Stimulated activated CD4-positive, alpha-beta T cell treated with anti-CD3 and anti-CD28 coated beads, Interleukin-4, amount 100 ng/mL, for 48 hours (primary cell): Measurements from ENCODE around the gene SLC35C1.
A peak's percentile ranks its signal among the peaks of the same experiment; 100 is the strongest.

ENCODE experiments used
- DNase-seq, 2 donors: peaks; one replicate each; pipeline ENCODE4 v3.0.0-alpha.2; 2020; ENCODE audit warnings: low read depth in 2 of 2

SLC35C1 gene

GRCh38 chr11:45804761-45805304 lies at the start of gene SLC35C1:
Gene SLC35C1 (plus strand): TSS chr11:45805149. CDS start chr11:45805802, 653 bp downstream.
- DNase-seq: peak; percentile 95 to 96

GRCh38 chr11:45755281-45755859 lies 49.6 kb upstream of the SLC35C1 start:
- no peak for DNase-seq

DNA sequence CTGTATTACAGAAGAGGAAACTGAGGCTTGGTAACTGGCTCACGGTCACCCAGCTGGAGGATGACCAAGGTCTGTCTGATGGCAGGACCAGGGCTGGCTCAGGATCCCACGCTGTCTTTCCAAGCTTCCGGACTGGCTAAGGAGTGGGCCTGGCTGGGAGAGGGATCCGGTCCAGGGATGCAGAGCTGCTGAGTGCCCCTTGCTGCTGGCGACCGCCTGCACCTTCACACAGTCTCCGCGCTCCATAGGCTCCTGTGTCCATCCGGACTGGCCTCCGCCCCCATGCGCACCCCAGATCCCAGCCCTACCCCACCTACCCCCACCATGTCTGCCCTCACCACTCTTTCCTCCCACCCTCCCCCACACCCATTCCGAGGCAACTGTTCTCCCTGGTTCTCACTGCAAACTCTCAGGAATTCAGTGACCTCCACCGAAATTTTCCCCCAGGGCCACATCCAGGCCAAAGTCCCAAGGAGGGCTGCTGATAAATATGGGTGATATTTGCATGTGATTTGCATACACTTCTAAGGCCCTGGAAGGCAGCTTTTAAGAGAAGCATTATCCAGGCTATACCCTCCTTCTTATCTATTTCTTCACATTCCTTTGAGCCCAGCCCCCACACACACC lies 48.5 kb upstream of the SLC35C1 start:
- no peak for DNase-seq

- no peak for DNase-seq
Observed at GRCh38 chr11:45757672-45758071, 47.3 kb upstream of the SLC35C1 start.

DNA sequence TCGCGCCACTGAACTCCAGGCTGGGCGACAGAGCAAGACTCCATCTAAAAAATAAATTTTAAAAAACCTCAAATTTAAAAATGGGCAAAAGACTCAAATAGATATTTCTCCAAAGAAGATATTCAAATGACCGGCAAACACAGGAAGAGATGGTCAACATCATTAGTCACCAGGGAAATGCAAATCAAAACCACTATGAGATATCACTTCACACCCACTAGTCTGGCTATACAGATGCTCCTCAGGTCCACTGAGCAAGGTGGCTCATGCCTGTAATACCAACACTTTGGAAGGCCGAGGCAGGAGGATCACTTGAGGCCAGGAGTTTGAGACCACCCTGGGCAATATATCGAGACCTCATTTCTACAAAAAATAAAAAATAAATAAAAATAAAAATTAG lies 43.3 kb upstream of the SLC35C1 start:
- DNase-seq: no peak

DNA sequence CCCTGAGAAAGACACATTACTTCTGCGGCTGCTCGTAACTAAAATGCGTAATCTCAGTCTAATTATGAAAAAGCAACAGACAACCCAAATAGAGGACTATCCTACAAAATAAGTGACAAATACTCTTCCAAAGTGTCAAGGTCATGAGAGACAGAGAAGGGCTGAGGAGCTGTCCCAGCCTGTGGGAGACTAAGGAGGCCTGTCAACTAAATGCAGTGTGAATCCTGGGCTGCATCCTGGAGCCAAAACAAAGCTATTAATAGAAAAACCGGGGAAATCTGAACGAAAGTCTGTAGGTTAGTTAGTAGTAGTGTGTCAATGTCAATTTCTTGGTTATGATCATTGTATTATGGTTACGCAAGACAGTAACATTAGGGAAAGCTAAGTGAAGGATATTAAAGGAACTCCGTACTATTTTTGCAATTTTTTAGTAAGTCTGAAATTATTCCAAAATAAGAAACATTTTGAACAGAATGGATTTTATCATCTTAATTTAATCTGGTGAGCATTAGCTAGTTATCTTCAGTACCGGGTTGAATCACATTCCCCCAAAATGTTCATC lies 39.8 kb upstream of the SLC35C1 start:
- no peak for DNase-seq

DNA sequence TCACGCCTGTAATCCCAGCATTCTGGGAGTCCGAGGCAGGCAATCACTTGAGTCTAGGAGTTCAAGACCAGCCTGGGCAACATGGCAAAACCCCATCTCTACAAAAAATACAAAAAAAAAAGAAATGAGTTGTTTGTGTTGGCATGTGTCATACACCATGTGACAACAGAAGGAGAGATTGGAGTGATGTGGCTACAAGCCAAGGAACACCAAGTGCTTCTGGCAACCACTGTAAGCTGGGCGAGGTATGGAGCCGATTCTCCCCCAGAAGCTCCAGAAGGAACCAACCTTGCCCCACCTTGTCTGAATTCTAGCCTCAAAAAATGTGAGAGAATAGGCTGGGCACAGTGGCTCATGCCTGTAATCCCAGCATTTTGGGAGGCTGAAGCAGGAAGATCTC lies 39.1 kb upstream of the SLC35C1 start:
- no peak for DNase-seq

DNA sequence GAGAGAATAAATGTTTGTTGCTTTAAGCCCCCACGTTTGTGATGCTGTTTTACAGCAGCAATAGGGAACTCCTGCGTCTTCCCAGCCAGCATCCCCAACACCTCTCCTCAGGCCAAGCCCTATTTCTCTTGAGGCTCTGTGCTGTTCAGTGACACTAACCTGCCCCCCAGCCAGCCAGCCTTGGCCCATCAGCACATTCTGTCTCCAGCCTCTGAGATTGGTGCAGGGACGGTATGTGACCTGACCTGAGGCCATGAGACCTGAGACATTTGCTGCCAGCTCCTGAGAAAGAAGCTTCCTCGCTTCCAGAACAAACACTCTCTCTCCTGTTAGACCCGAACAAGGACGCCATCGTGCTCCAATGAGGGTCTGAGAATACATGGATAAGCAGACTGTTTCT lies 38.5 kb upstream of the SLC35C1 start:
- no peak for DNase-seq

GRCh38 chr11:45768486-45768885 lies 36.5 kb upstream of the SLC35C1 start:
- no peak for DNase-seq

DNA sequence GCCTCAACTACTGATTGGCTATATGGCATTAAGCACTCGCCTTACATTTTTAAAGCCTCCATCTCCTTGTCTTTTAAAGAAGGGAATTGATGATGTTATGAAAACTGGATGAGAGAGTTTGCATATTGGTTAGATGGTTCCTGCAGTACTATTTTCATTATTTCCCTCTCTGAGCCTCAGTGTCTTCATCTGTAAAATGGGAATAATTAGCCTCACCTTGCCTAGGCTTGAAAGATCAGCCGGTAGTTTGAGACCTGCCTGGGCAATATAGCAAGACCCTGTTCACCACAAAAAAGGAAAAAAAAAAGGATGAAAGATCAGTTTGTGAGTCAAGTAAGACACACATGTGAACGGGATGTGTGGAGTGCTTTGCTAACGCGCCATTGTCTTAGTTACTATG lies 35.0 kb upstream of the SLC35C1 start:
- DNase-seq: no peak

- peak; percentile 61 to 74 for DNase-seq
Observed at GRCh38 chr11:45771193-45771565, 33.8 kb upstream of the SLC35C1 start.

DNA sequence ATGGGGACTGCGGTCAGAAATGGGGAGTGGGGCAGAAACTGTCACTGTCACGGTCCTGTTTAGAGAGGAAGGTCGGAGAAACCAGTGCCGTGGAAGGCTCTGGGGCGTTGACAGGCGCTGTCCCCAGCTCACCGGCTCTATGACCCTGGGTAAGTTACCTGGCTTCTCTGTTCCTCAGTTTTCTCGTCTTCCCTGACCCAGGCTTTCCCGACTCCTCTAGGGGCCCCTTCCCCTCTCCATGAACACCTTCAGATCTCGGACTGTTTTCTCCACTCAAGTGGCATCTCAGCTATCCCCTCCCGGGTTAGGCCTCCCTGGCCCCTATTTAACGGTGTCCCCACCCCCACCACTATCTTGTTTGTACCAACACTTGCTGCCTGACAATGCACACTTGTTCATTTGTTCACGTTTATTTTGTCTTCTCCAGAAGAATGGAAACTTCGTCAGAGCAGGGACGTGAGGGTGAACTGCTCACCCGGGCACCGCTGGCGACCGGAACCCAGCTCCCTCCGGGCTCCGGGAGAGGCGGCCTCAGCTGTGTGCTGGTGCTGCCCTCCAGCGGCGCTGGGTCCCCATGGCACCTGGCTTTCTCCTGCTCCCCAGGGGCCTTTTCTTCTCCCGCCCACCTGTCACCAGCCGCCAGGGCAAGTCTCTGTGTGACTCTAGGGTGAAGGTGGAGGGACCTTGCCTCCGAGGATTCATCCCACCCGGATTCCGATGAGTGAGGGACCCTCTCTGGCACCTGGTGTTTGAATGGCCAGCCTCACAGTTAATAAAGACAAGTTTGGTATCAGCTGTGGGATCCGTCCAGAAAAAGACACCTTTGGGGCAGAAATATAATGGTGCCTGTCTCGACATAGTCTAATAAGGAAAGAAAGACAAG lies 33.1 kb upstream of the SLC35C1 start:
- DNase-seq: peak; percentile 85 to 86

- DNase-seq: no peak
Observed at GRCh38 chr11:45772449-45772774, 32.5 kb upstream of the SLC35C1 start.

DNA sequence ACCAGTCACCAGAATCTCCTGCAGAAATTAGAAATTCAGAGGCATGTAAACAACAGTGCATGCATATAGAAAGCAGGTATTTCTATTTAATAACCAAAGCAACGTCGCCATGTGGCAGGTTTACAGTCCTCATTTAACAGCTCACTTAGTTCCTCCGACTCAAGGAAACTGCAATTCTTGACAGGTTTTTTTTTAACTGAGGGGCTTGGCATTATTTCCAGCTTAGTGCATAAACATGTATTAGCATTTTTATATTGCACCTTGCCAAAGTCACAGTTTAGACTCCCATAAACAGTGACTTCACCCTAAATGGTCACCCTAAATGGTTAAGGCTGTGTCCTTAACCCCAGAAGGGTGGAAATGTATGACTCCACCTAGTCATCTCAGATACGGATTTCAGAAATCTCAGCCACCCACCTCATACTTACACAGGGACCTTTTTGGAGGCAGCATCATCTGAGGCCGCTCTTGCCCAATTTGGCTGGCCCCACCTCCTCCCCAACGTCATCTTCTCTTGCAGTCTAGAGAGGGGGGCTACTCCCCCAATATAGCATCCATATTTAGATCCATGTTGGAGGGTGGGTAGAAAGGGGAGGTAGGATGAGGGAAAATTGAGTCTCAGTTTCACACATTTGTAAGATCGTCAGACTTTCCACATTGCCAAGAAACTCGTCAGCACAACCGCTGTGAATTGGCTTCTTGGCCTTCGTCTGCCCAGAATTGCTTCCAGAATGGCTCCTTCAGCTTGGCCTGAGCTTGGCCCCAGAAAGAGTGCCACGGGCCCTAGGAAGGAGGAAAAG lies 31.8 kb upstream of the SLC35C1 start:
- DNase-seq: no peak

DNA sequence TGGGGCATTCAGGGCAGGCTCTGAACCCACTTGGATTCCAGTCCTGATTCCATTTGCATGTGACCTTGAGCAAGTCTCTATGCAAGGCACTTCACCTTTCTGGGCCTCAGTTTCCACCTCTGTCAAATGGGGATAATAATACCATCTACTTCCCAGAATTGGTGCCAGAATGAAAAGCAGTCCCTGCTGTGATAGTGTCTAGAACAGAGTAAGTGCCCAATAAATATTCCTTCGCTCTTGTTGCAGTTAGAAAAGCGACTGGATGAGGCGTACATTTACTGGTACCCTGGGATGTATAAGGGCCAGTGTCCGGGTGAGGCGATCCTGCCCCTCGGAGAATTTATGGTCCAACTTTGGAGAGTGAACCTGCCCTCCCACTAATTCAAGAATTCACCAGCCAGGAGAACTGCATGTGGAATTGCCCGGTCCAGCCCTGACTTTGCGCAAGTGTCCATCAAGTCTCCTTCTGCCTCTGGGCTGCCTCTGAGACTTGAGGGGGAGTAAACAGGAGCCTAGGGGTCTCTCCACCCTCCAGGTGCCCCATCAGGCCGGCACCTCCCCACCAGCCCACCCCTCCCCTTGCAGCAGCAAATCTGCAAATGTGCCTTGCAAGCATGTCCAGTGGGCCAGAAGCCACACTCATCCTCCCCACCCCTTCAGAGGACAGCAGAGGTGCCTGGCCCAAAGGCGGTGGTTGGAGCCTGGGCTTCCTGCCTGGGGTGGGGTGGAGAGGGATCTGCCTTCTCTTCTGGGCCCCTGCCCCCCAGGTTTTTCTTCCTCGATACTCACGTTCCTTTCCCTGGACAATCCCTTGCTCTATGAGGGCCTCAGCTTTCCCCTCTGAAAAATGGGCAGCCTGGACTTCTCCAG lies 30.9 kb upstream of the SLC35C1 start:
- no peak for DNase-seq

DNA sequence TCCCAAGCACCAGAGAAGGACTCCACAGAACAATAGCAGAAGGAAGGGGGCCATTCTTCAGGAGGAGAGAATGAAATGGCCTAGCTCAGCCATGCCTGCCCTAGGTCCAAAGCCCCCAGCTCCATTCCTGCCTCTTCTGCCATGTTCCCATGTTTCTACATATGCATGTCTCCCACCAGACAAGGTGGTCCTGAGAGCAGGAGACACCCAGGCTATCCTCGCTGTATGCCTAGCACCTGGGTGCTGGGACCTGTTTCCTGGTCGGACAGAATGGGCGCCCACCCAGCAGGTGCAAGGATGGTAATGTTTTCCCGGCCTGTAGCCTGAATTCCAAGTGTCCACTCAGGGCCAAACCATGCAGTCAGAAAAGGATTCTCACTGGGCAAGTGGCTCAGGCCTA lies 30.2 kb upstream of the SLC35C1 start:
- no peak for DNase-seq

GRCh38 chr11:45777127-45777969 lies 27.6 kb upstream of the SLC35C1 start:
- DNase-seq: no peak

- no peak for DNase-seq
Observed at GRCh38 chr11:45778341-45778740, 26.6 kb upstream of the SLC35C1 start.

- no peak for DNase-seq
Observed at GRCh38 chr11:45779602-45780001, 25.3 kb upstream of the SLC35C1 start.

- no peak for DNase-seq
Observed at GRCh38 chr11:45786272-45786671, 18.7 kb upstream of the SLC35C1 start.
